ENCODE data around the gene SCUBE1.

GRCh38 chr22:43205261-43205691, 137.9 kb downstream of the SCUBE1 start:
- TF ChIP-seq CTCF (IDR thresholded peaks at IDR 0.05): no peak
- TF ChIP-seq EP300 (IDR thresholded peaks at IDR 0.05; ENCODE audit: low read depth): no peak
- no peak for TF ChIP-seq POLR2AphosphoS5 (IDR thresholded peaks at IDR 0.05)
